HG03521 (cell line): ENCODE results near the gene FMO3.

Experiments used
- ATAC-seq: cut with Tn5 transposase; IDR thresholded peaks from one replicate; pipeline ENCODE4 v1.9.1; 2021; ENCODE audit warnings: mild to moderate bottlenecking, moderate library complexity; ENCODE audit not compliant: unreplicated experiment

The FMO3 gene

GRCh38 chr1:171090604-171091003 lies at the start of gene FMO3:
TSS of gene FMO3 (plus strand) at chr1:171090905. CDS start at chr1:171092659, 1,754 bp downstream.
- no peak for ATAC-seq

DNA sequence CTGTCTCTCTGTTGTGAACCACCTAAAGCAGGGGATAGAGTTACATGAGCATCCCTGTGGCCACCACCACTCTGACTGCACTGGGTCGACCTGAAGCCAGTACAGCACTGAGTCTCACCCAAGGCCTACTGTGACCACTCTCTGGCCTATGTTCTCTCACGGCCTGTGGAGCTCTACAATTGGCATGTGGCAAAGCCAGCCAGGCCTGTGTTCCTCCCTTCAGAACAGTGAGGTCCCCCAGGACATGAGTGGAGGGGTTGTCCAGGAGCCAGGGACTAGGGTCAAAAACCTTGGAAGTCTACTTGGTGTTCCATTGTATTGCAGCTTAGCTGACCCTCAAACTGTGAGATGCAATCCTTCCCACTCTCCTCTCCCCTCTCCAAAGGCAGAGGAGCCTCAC lies 42.7 kb upstream of the FMO3 start:
- ATAC-seq: no peak

DNA sequence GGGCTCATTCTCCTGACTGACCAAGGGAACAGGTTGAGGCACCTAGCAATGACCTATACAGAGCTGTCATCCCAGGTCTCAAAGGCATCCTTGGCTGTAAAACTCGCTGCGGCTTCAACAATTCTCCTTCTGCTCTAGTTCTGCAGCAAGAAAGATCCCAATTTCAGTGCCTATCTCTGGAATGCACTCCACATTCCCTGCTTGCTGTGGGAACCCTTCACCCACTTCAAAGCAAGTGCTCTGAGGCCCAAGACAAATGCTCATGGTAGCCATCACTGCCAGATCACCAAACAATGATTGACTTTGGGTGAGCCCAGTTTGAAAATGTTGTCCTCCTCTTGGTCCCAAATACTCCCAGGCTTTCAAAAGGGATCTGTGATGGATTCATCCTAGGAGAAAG lies 37.7 kb upstream of the FMO3 start:
- ATAC-seq: no peak

DNA sequence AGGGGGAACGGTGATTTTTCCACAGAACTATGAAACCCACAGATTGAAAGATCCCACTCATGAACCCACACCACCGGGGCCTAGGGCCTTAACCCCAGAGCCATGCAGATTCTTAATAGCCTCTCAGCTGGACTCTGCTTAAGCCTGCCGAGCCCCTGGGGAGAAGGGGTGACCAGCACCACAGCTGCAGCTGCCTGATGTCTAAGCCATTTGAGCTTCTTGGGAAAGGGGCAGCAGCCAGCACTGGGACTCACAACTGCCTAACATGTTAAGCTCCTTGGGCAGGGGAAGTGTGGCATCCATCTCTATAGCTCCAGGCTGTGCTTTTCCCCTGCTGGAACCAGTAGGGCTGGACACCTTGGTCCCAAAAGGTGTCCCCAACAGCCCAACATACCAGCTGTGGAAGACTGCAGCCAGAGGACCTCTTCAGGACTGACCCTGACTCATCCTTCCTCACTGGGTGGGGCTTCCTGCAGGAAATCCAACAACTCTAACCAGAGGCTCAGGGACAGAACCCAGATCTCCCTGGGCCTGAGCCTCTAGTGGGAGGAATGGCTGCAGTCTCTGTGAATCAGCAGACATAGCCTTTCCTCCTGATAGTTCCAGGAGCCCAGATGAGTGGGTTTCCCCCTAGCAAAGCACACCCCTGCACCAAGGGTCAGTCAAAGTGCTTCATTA lies 34.6 kb upstream of the FMO3 start:
- no peak for ATAC-seq

DNA sequence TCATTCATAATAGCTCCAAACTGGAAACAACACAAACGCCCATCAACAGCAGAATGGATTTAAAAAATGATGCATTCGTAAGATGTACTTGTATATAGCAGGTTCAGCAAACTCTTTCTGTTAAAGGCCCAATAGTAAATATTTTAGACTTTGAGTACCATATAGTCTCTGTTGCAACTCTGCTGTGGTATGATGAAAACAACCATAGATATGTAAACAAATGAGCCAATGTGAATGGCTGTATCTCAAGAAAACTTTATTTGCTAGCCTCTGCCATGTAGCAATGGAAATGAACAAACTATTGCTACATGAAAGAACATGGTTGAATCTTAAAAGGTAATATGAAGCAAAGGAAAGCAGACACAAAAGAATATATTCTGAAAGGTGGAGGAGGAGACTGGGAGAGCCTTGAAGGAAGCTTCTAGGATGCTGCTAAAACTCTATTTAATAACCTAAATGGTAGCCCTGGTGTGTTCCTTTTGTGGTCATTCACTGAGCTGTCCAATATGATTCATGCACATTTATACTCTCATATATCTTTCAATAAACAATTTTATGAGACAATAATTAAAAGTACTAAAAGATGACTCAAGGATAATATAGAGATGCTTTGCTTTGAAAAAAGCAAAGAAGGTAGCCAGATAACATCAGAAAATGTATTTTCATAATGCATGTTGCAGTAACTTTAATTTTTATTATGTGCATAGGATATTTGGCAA lies 29.1 kb upstream of the FMO3 start:
- ATAC-seq: no peak

DNA sequence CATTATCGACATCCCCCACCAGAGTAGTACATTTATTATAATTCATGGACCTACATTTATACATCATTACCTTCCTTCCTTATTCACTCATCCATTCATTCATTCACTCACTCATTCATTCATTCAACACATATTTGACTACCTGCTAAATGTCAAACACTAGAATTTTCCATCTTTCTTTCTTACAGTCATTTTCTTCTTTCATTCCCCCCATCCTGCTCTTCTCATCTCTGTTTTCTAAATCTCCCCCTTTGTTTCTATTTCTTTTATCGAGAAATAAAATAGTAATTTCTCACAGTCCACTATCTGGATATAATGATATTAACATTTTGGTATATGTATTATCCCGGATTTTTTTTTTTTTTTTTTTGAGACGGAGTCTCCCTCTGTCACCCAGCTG lies 27.8 kb upstream of the FMO3 start:
- ATAC-seq: no peak

DNA sequence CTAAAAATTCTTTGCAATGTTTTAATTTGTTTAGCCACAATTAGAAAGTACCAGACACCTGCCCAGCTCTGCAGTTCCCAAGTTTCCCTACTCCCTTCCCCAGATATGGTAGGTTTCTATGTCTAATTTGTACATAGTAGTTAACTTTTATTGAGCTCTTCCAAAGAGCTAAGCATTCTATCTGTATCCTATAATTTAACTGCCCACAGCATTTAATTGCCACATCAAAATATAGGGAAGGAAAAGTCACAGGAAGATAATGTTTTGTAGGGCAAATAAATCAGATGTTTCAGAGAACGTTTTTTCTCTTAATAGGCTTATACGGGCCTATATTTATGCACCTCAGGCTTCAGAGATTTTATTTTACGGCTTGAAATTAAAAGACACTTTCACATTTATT lies 15.7 kb upstream of the FMO3 start:
- no peak for ATAC-seq

DNA sequence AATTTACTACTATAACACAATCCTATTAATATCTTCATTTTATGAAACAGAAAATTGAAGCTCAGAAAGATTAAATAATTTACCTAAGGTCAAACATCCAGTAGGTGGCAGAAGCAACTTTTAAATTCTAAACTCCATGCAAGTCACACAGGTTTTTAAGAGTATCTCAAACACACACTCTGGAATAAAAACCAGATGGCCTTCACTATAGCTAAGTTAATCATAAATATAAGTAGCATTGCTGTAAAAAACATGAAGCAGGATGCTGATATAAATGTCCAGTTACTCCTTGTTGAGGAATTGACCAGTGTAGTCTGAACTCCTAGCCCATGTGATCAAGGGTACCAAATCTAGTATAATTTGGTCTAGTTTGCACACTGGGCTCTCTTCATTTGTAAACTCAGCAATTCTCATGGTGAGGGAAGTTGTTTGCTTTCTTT lies 9.4 kb upstream of the FMO3 start:
- ATAC-seq: no peak

GRCh38 chr1:171081763-171082201 lies 8.9 kb upstream of the FMO3 start:
- no peak for ATAC-seq

DNA sequence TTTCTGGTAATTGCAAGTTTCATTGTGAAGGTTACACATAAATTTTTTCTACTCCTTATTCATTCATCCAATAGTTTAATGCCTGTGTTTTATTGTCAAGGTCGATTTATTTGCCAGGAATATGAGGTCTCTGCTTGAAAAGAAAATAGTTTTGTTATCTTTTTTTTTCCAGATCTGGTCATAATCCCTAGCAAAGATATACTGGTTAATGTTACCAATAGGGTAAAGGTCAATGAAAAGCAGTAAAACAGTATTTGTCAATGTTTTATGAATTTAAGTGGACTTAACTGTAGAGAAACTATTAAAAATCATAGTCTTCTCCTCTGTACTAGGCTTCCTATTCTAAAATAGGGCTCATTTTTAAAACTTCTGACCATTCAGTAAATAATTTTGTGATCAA lies 8.1 kb upstream of the FMO3 start:
- no peak for ATAC-seq

GRCh38 chr1:171083222-171083621 lies 7.5 kb upstream of the FMO3 start:
- ATAC-seq: no peak

DNA sequence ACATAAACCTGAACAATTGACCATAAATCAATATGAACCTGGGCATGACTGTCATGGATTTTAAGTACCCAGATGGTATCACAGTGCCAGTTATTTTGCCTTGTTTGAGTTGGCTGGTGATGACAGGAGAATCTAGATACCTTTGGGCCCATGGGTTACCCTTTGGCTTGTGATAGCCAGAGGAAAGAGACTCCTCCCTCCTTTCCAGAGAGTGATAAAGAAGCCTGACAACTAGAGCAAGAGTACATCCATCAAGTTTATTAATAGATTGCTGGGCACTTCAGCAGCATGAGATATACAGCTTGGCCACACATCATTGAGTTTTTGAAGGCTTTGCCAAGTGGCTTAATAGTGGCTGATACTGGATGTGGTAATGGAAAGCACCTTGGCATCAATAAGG lies 6.6 kb upstream of the FMO3 start:
- ATAC-seq: no peak

- no peak for ATAC-seq
Observed at GRCh38 chr1:171084870-171085269, 5.8 kb upstream of the FMO3 start.

DNA sequence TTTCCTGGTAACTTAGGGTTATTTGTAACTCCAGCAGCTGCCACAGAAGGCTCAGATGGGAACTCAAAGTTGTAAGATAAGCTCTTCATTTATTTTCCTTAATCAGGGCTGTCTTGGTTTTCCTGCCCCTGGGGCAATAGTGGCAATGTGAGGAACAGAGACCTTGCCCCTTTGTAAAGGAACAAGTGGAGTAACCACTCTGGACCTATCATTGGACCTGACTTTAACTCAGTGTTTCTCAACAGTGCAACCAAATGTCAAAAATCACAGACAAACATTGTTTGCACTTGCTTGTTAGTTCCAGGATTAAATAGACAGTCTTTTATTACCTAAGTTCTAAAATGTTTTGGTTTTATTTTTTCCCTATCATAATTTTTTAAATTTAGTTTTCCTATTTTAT lies 2.8 kb upstream of the FMO3 start:
- no peak for ATAC-seq

DNA sequence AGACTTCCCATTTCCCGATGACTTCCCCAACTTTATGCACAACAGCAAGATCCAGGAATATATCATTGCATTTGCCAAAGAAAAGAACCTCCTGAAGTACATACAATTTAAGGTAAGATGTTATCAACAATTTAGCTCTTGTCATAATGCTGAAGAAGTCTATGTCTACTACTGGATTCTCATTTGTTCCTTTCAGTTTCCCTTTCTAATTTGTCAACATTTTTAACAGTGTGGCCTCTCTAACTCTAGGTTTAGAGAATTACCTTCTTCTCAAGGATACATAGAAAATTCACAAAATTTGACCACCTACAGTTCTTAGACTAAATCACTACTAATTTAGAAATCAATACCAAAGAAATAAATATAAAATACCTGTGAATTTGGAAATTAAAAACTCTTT lies 13.2 kb downstream of the FMO3 start:
- ATAC-seq: no peak

DNA sequence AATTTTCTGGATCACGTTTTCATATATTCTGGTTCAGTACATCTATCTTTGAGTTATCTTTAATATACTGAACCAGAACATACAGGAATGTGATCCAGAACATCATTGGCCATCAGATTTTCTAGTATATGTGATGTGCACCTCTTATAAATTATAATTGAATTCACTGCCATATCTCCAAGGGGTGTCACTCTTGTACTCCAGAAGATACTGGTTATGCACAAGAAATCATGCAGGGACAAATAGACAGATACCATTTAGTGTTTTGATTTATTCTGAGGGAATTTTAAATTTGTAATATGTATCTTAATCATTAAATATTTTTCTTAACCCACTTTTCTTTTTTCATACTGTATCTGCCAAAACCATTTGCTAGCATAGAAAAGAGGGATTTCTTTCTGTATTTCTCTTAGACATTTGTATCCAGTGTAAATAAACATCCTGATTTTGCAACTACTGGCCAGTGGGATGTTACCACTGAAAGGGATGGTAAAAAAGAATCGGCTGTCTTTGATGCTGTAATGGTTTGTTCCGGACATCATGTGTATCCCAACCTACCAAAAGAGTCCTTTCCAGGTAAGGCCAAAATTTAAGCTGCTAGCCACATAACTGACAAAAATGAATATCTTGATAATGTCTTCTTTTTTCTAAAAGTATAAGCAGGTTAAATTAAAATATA lies 16.7 kb downstream of the FMO3 start:
- no peak for ATAC-seq

- no peak for ATAC-seq
Observed at GRCh38 chr1:171107969-171108368, 17.3 kb downstream of the FMO3 start.

- ATAC-seq: no peak
Observed at GRCh38 chr1:171109966-171110365, 19.3 kb downstream of the FMO3 start.

- no peak for ATAC-seq
Observed at GRCh38 chr1:171110621-171111326, 20.1 kb downstream of the FMO3 start.

DNA sequence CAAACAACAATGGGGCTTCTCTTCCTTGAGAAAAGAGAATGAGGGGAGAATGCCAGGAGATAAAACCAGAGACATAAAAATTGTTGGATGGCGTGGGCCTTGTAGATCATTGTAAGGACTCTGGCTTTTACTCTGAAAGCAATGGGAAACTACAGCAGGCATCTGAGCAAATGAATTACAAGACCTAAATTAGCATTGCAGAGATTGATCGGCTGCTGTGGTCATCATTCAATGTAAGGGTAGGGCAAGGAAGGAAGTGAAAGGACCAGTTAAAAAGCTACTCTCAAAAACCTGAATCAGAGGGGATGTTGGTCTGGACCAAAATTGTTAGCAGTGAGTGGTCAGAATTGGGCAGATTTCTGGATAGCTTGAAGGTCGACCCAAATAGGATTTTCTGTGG lies 21.4 kb downstream of the FMO3 start:
- no peak for ATAC-seq

DNA sequence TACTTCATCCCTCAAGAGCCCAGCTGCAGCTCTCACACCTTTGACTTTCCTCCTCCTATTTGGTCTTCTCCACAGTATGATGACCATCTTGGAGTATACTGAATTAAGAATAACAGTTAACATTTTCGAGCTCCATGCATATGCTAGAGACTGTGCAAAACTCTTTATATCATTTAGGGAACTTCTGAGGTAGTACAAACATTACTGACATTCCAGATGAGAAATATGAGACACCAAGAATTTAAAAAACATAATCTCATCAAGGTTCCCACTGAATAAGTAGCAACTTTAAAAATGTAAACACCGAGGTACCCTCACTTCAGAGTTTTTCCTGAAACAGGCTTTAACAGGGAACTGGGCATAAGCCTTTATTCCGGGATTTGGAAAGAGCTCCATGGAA lies 22.7 kb downstream of the FMO3 start:
- no peak for ATAC-seq
